Retinal pigment epithelial cell (primary cell): Measurements from ENCODE around the gene DIS3L.
"Not testable (repeated sequence)": the region's sequence is repeated elsewhere in the genome, so short reads cannot be mapped to it uniquely, and the experiment has no call there.

Source experiments
- DNase-seq: peaks from one replicate; pipeline ENCODE4 v3.0.0-alpha.2; 2010; ENCODE audit warnings: low read depth
- H3K4me3 ChIP-seq: 2 replicates; pipeline ENCODE4 v1.5.1; 2011; ENCODE audit warnings: mild to moderate bottlenecking, low read length, control low read depth, moderate library complexity
- TF ChIP-seq, protein P1 (sequence below): conservative IDR thresholded peaks from 2 replicates; pipeline ENCODE4 v1.5.1; 2011; ENCODE audit warnings: low read depth, low read length, control low read depth, inconsistent platforms

The DIS3L gene

DNA sequence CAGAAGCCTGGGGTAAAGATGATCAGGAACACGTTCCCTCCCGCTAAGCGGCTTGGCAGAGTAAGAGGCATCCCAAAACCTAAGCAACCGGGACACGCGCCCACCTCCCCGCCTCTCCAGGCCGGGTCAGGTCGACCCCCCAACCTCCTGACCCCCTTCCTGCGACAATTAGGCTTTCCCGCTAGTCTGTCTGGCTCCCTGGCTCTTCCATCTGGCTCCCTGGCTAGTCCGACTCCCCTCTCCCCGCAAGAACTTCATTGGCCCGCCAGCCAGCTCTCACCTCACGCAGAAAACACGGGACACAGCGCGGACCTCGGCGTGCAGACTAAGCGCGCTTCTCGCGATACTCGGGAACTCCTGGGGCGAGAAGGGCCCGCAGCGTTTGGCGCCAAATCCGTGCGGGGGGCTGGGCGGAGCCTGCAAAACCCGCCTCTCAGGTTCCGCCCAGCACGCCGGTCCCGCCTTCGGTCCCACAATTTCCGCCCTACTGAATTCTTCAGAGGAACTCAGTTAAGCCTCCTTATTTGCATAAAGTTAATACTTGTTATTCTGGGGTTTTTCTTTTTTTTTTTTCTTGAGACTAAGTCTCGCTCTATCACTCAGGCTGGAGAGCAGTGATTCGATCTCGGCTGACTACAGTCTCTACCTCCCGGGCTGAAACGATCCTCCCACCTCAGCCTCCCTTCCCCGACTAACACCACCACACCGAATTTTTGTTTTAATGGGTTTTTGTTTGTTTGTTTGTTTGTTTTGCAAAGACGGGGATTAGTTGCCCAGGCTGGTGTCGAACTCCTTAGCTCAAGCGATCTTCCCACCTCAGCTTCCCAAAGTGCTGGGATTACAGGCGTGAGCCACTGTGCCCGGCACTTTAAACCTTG is 63.2 kb downstream of the DIS3L start, which contains the start of gene TIPIN:
Gene TIPIN, minus strand, starts transcription at position 327 of the 878 bp plus-strand sequence. CDS start 3,738 bp downstream, outside the sequence.
- peak within 1 kb of the TSS; percentile 84 for H3K4me3 ChIP-seq
- TF ChIP-seq, protein P1, sequence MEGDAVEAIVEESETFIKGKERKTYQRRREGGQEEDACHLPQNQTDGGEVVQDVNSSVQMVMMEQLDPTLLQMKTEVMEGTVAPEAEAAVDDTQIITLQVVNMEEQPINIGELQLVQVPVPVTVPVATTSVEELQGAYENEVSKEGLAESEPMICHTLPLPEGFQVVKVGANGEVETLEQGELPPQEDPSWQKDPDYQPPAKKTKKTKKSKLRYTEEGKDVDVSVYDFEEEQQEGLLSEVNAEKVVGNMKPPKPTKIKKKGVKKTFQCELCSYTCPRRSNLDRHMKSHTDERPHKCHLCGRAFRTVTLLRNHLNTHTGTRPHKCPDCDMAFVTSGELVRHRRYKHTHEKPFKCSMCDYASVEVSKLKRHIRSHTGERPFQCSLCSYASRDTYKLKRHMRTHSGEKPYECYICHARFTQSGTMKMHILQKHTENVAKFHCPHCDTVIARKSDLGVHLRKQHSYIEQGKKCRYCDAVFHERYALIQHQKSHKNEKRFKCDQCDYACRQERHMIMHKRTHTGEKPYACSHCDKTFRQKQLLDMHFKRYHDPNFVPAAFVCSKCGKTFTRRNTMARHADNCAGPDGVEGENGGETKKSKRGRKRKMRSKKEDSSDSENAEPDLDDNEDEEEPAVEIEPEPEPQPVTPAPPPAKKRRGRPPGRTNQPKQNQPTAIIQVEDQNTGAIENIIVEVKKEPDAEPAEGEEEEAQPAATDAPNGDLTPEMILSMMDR, result no peak

DNA sequence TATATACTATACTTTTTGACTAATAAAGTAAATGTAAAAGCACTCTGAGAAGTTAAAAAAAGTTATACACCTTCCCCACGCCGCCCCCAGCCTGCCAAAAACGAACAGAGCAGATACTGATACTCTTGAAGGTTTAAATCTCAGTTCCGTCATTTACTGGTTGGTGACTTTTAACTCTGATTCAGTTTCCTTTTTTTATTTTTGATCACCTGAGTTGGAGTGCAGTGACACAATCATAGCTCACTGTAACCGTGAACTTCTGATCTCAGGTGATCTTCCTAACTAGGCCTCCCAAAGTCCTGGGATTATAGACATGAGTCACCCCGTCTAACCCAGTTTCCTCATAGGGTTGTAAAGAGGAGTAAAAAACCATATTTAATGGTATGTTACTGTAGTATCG is 66.4 kb downstream of the DIS3L start:
- TF ChIP-seq, protein P1, result no peak
- H3K4me3 ChIP-seq, result no peak overlapping the region
- peak; percentile 52 for DNase-seq

More for the DNA sequence above, 63.2 kb downstream of the DIS3L start, which contains the start of gene TIPIN:
- peak; percentile 69 for DNase-seq

DNA sequence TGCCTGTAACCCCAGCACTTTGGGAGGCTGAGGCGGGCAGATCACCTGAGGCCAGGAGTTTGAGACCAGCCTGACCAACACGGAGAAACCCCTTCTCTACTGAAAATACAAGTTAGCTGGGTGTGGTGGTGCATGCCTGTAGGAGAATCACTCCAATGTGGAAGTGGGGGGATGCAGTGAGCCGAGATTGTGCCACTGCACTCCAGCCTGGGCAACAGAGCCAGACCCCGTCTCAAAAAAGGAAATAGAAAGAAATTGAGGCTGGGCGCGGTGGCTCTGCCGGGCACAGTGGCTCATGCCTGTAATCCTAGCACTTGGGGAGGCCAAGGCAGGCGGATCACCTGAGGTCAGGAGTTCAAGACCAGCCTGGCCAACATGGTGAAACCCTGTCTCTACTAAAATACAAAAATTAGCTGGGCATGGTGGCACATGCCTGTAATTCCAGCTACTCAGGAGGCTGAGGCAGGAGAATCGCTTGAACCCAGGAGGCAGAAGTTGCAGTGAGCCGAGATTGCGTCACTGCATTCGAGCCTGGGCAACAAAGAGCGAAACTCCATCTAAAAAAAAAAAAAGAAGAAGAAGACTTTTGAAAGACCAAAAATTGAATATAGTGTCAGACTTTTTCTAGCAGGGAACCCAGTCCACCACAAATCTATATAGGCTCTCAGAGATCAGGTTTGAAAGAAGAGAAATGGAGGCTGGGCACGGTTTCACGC is 68.5 kb downstream of the DIS3L start:
- DNase-seq, H3K4me3 ChIP-seq: not testable (repeated sequence)

DNA sequence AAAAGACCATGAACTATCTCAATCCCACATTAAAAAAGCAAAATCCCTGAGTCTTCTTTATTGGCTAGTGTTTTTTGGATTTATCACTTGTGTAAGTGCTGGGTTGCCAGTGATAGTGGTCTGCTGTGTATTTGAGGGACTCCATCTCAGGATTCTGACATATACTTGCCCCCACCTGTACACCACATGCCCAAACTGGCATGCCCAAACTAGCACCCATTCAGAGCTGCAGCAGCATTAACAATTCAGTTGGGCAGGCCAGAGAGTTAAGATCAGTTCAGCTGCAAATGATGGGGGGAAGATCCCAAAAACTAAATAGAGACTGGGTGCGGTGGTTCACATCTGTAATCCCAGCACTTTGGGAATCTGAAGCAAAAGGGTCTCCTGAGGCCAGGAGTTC is 69.4 kb downstream of the DIS3L start:
- DNase-seq, result no peak
- TF ChIP-seq, protein P1, result no peak
- no peak overlapping the region for H3K4me3 ChIP-seq

DNA sequence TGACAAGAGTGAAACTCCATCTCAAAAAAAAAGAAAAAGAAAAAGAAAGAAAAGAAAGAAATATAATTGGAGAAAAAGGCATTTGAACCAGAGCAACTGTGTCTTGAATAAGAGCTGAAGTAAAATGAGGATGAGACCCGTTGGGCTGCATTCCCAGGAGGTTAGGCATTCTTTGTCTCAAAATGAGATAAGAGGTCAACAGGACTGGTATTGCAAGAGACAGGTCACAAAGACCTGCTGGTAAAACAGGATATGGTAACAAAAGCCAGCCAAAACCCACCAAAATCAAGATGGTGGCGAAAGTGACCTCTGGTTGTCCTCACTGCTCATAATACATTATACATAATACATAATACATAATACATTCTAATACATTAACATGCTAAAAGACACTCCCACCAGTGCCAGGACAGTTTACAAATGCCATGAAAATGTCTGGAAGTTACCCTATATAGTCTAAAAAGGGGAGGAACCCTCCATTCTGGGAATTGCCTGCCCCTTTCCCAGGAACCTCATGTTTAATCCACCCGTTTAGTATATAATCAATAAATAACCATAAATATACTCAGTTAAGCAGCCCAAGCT is 71.7 kb downstream of the DIS3L start:
- no peak for DNase-seq
- no peak overlapping the region for H3K4me3 ChIP-seq
- TF ChIP-seq, protein P1, result no peak

DNA sequence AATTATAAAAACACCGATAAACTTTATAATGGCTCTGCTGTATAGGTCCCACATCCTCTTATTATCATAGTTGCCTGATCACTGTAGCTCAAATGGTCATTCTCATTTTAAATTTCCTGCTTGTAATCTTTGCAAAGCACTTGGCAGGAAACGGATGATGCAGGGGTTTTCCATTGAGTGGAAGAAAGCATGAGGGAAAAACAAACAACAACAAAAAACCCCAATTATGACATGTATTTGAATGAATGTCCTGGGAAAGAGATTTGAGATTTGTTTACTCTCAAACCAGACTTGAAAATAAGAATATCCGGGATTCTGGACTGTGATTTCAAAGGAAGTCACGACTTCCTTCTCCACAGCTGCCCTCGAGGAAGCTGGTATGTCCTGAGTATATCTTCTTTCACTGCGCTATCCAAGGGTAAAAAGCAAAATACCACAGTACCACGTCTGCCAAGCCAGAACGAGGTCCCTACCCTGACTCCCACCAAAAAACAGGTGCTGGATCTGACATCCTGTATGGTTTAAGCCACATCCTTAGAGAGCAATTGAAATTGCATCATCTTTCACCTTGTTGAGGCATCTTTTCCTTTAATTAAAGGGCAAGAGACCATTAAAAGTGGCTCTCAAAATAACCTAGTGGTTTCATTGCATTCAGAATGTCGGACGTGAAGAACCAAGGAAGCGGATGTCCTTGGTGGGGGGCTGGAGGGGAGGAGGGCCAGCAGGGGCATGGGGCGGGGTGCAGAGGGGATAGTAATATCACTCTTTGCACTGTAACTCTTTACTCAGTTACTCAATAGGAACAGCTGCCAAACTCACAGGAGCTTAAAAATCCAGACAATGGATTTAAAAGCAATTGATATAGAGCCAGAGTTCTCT is 76.6 kb downstream of the DIS3L start:
- no peak for DNase-seq
- TF ChIP-seq, protein P1, result no peak
- H3K4me3 ChIP-seq, result no peak overlapping the region

DNA sequence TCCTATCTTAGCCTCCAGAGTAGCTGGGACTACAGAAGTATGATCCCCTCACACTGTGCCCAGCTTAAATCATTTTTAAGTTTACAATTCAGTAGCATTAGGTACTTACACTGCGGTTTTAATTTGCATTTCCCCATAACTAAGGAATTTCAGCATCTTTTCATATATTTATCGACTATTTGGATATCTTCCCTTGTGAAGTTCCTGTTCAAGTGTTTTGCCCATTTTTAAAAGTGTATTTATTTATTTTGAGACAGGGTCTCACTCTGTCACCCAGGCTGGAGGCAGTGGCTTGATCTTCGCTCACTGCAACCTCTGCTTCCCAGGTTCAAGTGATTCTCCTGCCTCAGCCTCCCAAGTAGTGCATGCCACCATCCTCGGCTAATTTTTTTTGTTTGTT is 80.8 kb downstream of the DIS3L start:
- TF ChIP-seq, protein P1, result no peak
- DNase-seq, result no peak
- H3K4me3 ChIP-seq, result no peak overlapping the region
